HL-60 (cell line): Measurements from ENCODE around the gene CLEC4E.
"Not testable (repeated sequence)": the region's sequence is repeated elsewhere in the genome, so short reads cannot be mapped to it uniquely, and the experiment has no call there.

Experiments used
- DNase-seq, 2 experiments: peaks; one replicate each; pipeline ENCODE4 v3.0.0-alpha.2; 2010 to 2020; ENCODE audit warnings: low read depth in 1 of 2, low spot score in 1 of 2
- H3K27ac ChIP-seq: fragments of 250-450 bp; sonication (Bioruptor Pico); replicated peaks from 2 replicates; pipeline ENCODE4 v1.5.1; 2020; ENCODE audit warnings: mild to moderate bottlenecking, moderate library complexity
- H3K27me3 ChIP-seq: fragments of 250-450 bp; sonication (Bioruptor Pico); 2 replicates; pipeline ENCODE4 v1.5.1; 2021; ENCODE audit warnings: mild to moderate bottlenecking, moderate library complexity; ENCODE audit not compliant: insufficient read depth, poor library complexity, severe bottlenecking
- H3K4me3 ChIP-seq: replicated peaks from 2 replicates; pipeline ENCODE4 v1.5.1; 2011; ENCODE audit warnings: mild to moderate bottlenecking, control low read depth, low read length; ENCODE audit not compliant: insufficient read depth
- GABPA ChIP-seq: IDR thresholded peaks from 2 replicates; pipeline ENCODE4 v1.6.1; 2012; ENCODE audit warnings: low read depth
- POLR2AphosphoS5 ChIP-seq: IDR thresholded peaks from 2 replicates; pipeline ENCODE4 v1.6.1; 2012; ENCODE audit warnings: low read depth
- SPI1 ChIP-seq: IDR thresholded peaks from 2 replicates; pipeline ENCODE4 v1.6.1; 2012; ENCODE audit warnings: low read depth, mild to moderate bottlenecking, borderline replicate concordance
- TF ChIP-seq, protein P1 (sequence below): IDR thresholded peaks from one replicate; pipeline ENCODE4 v1.5.1; 2011; ENCODE audit warnings: low read length, control low read depth, inconsistent platforms; ENCODE audit not compliant: insufficient read depth
- TF ChIP-seq, protein P2 (sequence below): IDR thresholded peaks from 2 replicates; pipeline ENCODE4 v1.6.1; 2012; ENCODE audit warnings: low read depth; ENCODE audit not compliant: insufficient replicate concordance

Gene CLEC4E

DNA sequence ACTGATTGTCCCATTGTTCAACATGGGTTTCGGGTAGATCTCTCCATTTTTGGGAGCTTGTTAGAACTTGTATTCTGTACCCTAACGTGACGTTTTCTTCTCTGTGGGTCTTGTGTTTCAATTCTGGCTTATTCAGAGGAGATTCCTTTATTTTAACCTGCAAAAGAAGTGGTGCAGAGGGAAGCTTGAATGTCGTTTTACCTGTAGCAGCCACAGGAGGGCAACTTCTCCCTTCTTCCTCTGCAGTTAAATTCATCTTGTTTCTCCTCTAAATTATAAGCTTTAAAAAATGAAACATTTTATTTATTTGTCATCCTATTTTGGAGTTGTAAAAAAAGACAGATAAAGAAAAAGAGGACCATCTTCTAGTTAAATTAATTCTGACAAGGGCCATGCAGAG is 41.1 kb downstream of the CLEC4E start:
- no peak for TF ChIP-seq POLR2AphosphoS5
- TF ChIP-seq, protein P1, sequence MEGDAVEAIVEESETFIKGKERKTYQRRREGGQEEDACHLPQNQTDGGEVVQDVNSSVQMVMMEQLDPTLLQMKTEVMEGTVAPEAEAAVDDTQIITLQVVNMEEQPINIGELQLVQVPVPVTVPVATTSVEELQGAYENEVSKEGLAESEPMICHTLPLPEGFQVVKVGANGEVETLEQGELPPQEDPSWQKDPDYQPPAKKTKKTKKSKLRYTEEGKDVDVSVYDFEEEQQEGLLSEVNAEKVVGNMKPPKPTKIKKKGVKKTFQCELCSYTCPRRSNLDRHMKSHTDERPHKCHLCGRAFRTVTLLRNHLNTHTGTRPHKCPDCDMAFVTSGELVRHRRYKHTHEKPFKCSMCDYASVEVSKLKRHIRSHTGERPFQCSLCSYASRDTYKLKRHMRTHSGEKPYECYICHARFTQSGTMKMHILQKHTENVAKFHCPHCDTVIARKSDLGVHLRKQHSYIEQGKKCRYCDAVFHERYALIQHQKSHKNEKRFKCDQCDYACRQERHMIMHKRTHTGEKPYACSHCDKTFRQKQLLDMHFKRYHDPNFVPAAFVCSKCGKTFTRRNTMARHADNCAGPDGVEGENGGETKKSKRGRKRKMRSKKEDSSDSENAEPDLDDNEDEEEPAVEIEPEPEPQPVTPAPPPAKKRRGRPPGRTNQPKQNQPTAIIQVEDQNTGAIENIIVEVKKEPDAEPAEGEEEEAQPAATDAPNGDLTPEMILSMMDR, result peak; percentile 7
- H3K4me3 ChIP-seq, result no peak overlapping the region
- DNase-seq, result peak in 1 of 2 experiments; percentile 2
- H3K27ac ChIP-seq, result no peak overlapping the region
- peaks cover 14% of the 10 kb centered on the region for H3K27me3 ChIP-seq

- H3K27ac ChIP-seq, DNase-seq, H3K4me3 ChIP-seq: not testable (repeated sequence)
- peaks cover 15% of the 10 kb centered on the region for H3K27me3 ChIP-seq
These were observed 44.6 kb downstream of the CLEC4E start for GRCh38 chr12:8496074-8496473.

DNA sequence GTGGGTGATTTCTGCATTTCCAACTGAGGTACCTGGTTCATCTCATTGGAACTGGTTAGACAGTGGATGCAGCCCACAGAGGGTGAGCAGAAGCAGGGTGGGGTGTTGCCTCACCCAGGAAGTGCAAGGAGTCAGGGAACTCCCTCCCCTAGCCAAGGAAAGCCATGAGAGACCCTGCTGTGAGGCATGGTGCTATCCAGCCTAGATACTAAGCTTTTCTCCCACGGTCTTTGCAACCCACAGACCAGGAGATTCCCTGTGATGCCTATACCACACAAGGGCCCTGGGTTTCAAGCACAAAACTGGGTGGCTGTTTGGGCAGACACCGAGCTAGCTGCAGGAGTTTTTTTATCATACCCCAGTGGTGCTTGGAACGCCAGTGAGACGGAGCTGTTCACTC is 45.0 kb downstream of the CLEC4E start:
- DNase-seq, H3K27ac ChIP-seq, H3K4me3 ChIP-seq: not testable (repeated sequence)
- peaks cover 15% of the 10 kb centered on the region for H3K27me3 ChIP-seq

- Histone ChIP-seq H3K4me3 (no peak overlapping the region), H3K27ac (peak overlapping the region; percentile 10), H3K27me3 (peaks cover 11% of the 10 kb centered on the region)
- peak; percentile 86 to 92 for DNase-seq
- TF ChIP-seq, protein P2, sequence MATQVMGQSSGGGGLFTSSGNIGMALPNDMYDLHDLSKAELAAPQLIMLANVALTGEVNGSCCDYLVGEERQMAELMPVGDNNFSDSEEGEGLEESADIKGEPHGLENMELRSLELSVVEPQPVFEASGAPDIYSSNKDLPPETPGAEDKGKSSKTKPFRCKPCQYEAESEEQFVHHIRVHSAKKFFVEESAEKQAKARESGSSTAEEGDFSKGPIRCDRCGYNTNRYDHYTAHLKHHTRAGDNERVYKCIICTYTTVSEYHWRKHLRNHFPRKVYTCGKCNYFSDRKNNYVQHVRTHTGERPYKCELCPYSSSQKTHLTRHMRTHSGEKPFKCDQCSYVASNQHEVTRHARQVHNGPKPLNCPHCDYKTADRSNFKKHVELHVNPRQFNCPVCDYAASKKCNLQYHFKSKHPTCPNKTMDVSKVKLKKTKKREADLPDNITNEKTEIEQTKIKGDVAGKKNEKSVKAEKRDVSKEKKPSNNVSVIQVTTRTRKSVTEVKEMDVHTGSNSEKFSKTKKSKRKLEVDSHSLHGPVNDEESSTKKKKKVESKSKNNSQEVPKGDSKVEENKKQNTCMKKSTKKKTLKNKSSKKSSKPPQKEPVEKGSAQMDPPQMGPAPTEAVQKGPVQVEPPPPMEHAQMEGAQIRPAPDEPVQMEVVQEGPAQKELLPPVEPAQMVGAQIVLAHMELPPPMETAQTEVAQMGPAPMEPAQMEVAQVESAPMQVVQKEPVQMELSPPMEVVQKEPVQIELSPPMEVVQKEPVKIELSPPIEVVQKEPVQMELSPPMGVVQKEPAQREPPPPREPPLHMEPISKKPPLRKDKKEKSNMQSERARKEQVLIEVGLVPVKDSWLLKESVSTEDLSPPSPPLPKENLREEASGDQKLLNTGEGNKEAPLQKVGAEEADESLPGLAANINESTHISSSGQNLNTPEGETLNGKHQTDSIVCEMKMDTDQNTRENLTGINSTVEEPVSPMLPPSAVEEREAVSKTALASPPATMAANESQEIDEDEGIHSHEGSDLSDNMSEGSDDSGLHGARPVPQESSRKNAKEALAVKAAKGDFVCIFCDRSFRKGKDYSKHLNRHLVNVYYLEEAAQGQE, result no peak
- TF ChIP-seq SPI1, result peak; percentile 72; the same call in 1 of the 2 replicates
- TF ChIP-seq POLR2AphosphoS5, result peak; percentile 98
- TF ChIP-seq, protein P1, result no peak
- TF ChIP-seq GABPA, result no peak; the same call in 1 of the 2 replicates
These were observed 47.6 kb downstream of the CLEC4E start for GRCh38 chr12:8493084-8493483.

- no peak overlapping the region for H3K4me3 ChIP-seq
- peaks cover 6% of the 10 kb centered on the region for H3K27me3 ChIP-seq
- no peak overlapping the region for H3K27ac ChIP-seq
- no peak for DNase-seq
- TF ChIP-seq, protein P1, result no peak
- TF ChIP-seq SPI1 (no peak), POLR2AphosphoS5 (no peak), GABPA (no peak)
- TF ChIP-seq, protein P2, result no peak
These were observed 48.8 kb downstream of the CLEC4E start for GRCh38 chr12:8491646-8492530.
